Hepatocyte (in vitro differentiated cells): ENCODE measurements around the gene TMPRSS3. TPM values are rescaled to one million over a fixed set of nuclear protein-coding genes. Genes with fewer than 3 reads are reported as not detected.

Experiments used
- DNase-seq: peaks from one replicate; pipeline ENCODE4 v3.0.0-alpha.2; 2016; ENCODE audit warnings: low spot score
- H2AFZ ChIP-seq: fragments of 200-600 bp; sonication (generic); 2 replicates; pipeline ENCODE4 v1.6.0; 2016; ENCODE audit warnings: antibody characterized with exemption, mild to moderate bottlenecking
- H3K27ac ChIP-seq: fragments of 200-600 bp; sonication (generic); 2 replicates; pipeline ENCODE4 v1.5.1; 2016; ENCODE audit warnings: mild to moderate bottlenecking
- H3K27me3 ChIP-seq: fragments of 200-600 bp; sonication (generic); 2 replicates; pipeline ENCODE4 v1.6.1; 2016
- H3K36me3 ChIP-seq: fragments of 200-600 bp; sonication (generic); replicated peaks from 2 replicates; pipeline ENCODE4 v1.5.1; 2016; ENCODE audit warnings: low read depth; ENCODE audit not compliant: insufficient read depth
- H3K4me1 ChIP-seq: fragments of 200-600 bp; sonication (generic); 2 replicates; pipeline ENCODE4 v1.5.1; 2016; ENCODE audit warnings: mild to moderate bottlenecking, moderate library complexity; ENCODE audit not compliant: insufficient read depth
- H3K4me2 ChIP-seq: fragments of 200-600 bp; sonication (generic); 2 replicates; pipeline ENCODE4 v1.6.0; 2016
- H3K4me3 ChIP-seq: fragments of 200-600 bp; sonication (generic); 2 replicates; pipeline ENCODE4 v1.5.1; 2016; ENCODE audit warnings: mild to moderate bottlenecking
- H3K79me2 ChIP-seq: fragments of 200-600 bp; sonication (generic); 2 replicates; pipeline ENCODE4 v1.6.0; 2017; ENCODE audit warnings: mild to moderate bottlenecking
- H3K9me2 ChIP-seq: fragments of 200-600 bp; sonication (generic); replicated peaks from 2 replicates; pipeline ENCODE4 v1.6.0; 2017; ENCODE audit warnings: mild to moderate bottlenecking; ENCODE audit not compliant: insufficient read depth
- H3K9me3 ChIP-seq: fragments of 200-600 bp; sonication (generic); 2 replicates; pipeline ENCODE4 v1.5.1; 2016; ENCODE audit warnings: low read depth, mild to moderate bottlenecking
- H4K20me1 ChIP-seq: fragments of 200-600 bp; sonication (generic); 2 replicates; pipeline ENCODE4 v1.6.0; 2016; ENCODE audit warnings: mild to moderate bottlenecking; ENCODE audit not compliant: insufficient read depth, poor library complexity, severe bottlenecking
- CTCF ChIP-seq: fragments of 200-600 bp; sonication (generic); IDR thresholded peaks from 2 replicates; pipeline ENCODE4 v1.5.1; 2016; ENCODE audit warnings: antibody characterized with exemption, mild to moderate bottlenecking; ENCODE audit not compliant: poor library complexity
- EZH2 ChIP-seq: fragments of 200-600 bp; sonication (generic); IDR thresholded peaks from 2 replicates; pipeline ENCODE4 v1.6.1; 2016; ENCODE audit warnings: antibody characterized with exemption, mild to moderate bottlenecking, borderline replicate concordance
- EZH2phosphoT487 ChIP-seq: fragments of 200-600 bp; sonication (generic); IDR thresholded peaks from one replicate; pipeline ENCODE4 v1.6.1; 2018; ENCODE audit warnings: antibody characterized with exemption, mild to moderate bottlenecking, low read depth, moderate library complexity; ENCODE audit not compliant: unreplicated experiment, severe bottlenecking
- WGBS: methylation state at CpG from one replicate; pipeline ENCODE4 v1.1.6; 2016; ENCODE audit warnings: low lambda C conversion rate; ENCODE audit errors: missing lambda C conversion rate; 5-methylcytosine and 5-hydroxymethylcytosine counted together
- polyA plus RNA-seq: library from polyadenylated mRNA; unstranded; fragments of >200 nt; fragmentation: Nextera tagmentation; extraction: Ambion mirVana; gene quantifications from 2 replicates; pipeline ENCODE4 v1.2.1, GENCODE V29; 2016
- total RNA-seq: library from RNA; depleted of rRNA; stranded (reverse); fragments of >200 nt; gene quantifications from 2 replicates; pipeline ENCODE4 v1.2.3, GENCODE V29; 2014

Gene TMPRSS3
- total and polyA plus RNA-seq, 2 experiments from 2014 or later, result 1.4 to 1.7 TPM

DNA sequence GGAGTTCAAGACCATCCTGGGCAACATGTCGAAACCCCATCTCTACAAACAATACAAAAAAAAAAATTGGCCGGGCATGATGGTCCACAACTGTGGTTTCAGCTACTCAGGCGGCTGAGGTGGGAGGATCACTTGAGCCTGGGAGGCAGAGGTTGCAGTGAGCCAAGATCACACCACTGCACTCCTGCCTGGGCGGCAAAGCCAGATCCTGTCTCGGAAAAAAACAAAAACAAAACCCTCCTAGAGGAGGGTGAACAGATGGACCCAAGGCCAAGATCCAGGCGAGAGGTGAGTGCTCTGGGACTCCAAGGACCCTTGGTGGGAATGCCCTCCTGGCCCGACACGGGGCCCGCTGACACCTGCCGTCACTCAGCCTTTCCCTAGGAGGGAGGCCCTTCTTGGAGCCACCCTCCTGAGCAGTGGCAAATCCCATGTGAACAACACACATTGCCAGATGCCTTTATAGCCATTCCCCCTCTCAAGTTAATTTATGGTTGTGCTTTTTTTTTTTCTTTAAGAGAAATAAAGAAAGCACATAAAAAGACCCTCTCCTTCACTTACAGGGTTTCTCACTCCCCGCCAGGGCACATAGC lies 45.4 kb downstream of the TMPRSS3 start:
- no peaks in the 10 kb centered on the region for H3K79me2 ChIP-seq
- TF ChIP-seq EZH2 (no peak), EZH2phosphoT487 (no peak), CTCF (no peak)
- no peaks in the 10 kb centered on the region for H3K36me3 ChIP-seq
- H2AFZ ChIP-seq, result no peak overlapping the region
- H3K27ac ChIP-seq, result peak overlapping the region; percentile 18
- no peak overlapping the region for H3K4me3 ChIP-seq
- WGBS, result 76% methylated on average over 11 of the region's 11 CpGs
- H3K4me1 ChIP-seq, result no peaks in the 10 kb centered on the region
- DNase-seq, result no peak
- H3K4me2 ChIP-seq, result no peak overlapping the region
- no peaks in the 10 kb centered on the region for H3K27me3 ChIP-seq
- no peaks in the 10 kb centered on the region for H4K20me1 ChIP-seq
- H3K9me2 ChIP-seq, result no peaks in the 10 kb centered on the region
- H3K9me3 ChIP-seq, result no peaks in the 10 kb centered on the region

GRCh38 chr21:42349420-42350317 lies 46.2 kb downstream of the TMPRSS3 start:
- Histone ChIP-seq H3K4me1 (no peaks in the 10 kb centered on the region), H3K27ac (no peak overlapping the region), H3K4me2 (no peak overlapping the region), H4K20me1 (no peaks in the 10 kb centered on the region), H3K27me3 (no peaks in the 10 kb centered on the region), H2AFZ (no peak overlapping the region), H3K36me3 (no peaks in the 10 kb centered on the region), H3K9me2 (no peaks in the 10 kb centered on the region), H3K9me3 (no peaks in the 10 kb centered on the region), H3K4me3 (no peak overlapping the region), H3K79me2 (no peaks in the 10 kb centered on the region)
- DNase-seq, result no peak
- TF ChIP-seq CTCF, result no peak
- TF ChIP-seq EZH2, result no peak
- TF ChIP-seq EZH2phosphoT487, result no peak
- WGBS, result 82% methylated on average over 14 of the region's 14 CpGs

DNA sequence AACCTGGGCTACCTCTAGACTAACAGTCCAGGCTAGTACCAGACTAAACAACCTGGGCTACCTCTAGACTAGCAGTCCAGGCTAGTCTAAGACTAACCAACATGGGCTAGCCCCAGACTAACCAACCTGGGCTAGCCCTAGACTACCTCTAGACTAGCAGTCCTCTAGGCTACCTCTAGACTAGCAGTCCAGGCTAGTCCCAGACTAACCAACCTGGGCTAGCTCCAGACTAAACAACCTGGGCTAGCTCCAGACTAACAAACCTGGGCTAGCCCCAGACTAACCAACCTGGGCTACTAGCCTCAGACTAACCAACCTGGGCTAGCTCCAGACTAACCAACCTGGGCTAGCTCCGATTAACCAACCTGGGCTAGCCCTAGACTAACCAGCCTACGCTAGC lies 47.1 kb downstream of the TMPRSS3 start:
- Histone ChIP-seq H3K36me3 (no peaks in the 10 kb centered on the region), H3K9me2 (no peaks in the 10 kb centered on the region), H3K27ac (no peak overlapping the region)

More for the DNA sequence above, 47.1 kb downstream of the TMPRSS3 start:
- no peak for DNase-seq
- Histone ChIP-seq H4K20me1 (no peaks in the 10 kb centered on the region), H3K79me2 (no peaks in the 10 kb centered on the region), H3K4me1 (no peaks in the 10 kb centered on the region), H3K4me2 (no peak overlapping the region), H3K27me3 (no peaks in the 10 kb centered on the region), H2AFZ (no peak overlapping the region), H3K4me3 (no peak overlapping the region), H3K9me3 (no peaks in the 10 kb centered on the region)
- TF ChIP-seq CTCF (no peak), EZH2phosphoT487 (no peak), EZH2 (no peak)
- WGBS, result 96% methylated on average over 2 of the region's 2 CpGs
